Activated T-helper 2 cell treated with anti-CD3 and anti-CD28 coated beads, Interferon-gamma antibody, Interleukin-2, Interleukin-4, amounts not matched to agents 10 μg/mL and 5 μg/mL and 100 μg/mL, durations not matched to agents 14 hours and 24 hours and 36 hours (primary cell): ENCODE data around the gene NIPAL3. TPM values are rescaled to one million over a fixed set of nuclear protein-coding genes. Genes with fewer than 3 reads are reported as not detected.
"Not testable (repeated sequence)": the region's sequence is repeated elsewhere in the genome, so short reads cannot be mapped to it uniquely, and the experiment has no call there.

ENCODE experiments used
- DNase-seq: peaks from one replicate; pipeline ENCODE4 v3.0.0; 2021; ENCODE audit warnings: low spot score
- H3K27ac Mint-ChIP-seq: one replicate; pipeline ENCODE4 v1.8.0; 2021; ENCODE audit warnings: mixed read lengths
- H3K27me3 Mint-ChIP-seq: one replicate; pipeline ENCODE4 v1.8.0; 2021; ENCODE audit warnings: low read depth, mixed read lengths
- H3K36me3 Mint-ChIP-seq: one replicate; pipeline ENCODE4 v1.8.0; 2021; ENCODE audit warnings: low read depth, mixed read lengths
- H3K4me1 Mint-ChIP-seq: one replicate; pipeline ENCODE4 v1.8.0; 2021; ENCODE audit warnings: low read depth, mixed read lengths
- H3K4me3 Mint-ChIP-seq: one replicate; pipeline ENCODE4 v1.8.0; 2021; ENCODE audit warnings: low read depth, mild to moderate bottlenecking, moderate library complexity, mixed read lengths
- H3K9me3 Mint-ChIP-seq: one replicate; pipeline ENCODE4 v1.8.0; 2021; ENCODE audit warnings: mixed read lengths
- intact Hi-C: fragments of 100-400 bp; cut with micrococcal nuclease; formaldehyde crosslinking; loops from one replicate; pipeline ENCODE4 v1.15.1; 2023
- total RNA-seq: library from RNA; stranded (reverse); gene quantifications from 2 replicates; pipeline ENCODE4 v1.2.3, GENCODE V29; 2022

The NIPAL3 gene
- total RNA-seq, 1 donor from 2014 or later, result 24.6 TPM

- Mint-ChIP-seq H3K4me3 (no peak overlapping the region), H3K27ac (no peak overlapping the region), H3K9me3 (no peaks in the 10 kb centered on the region), H3K27me3 (no peaks in the 10 kb centered on the region), H3K36me3 (peaks cover 11% of the 10 kb centered on the region), H3K4me1 (peaks cover 4% of the 10 kb centered on the region)
- intact Hi-C loops, result no loop called here
- DNase-seq, result no peak
These were observed 22.9 kb downstream of the NIPAL3 start for GRCh38 chr1:24438423-24438901.

GRCh38 chr1:24440436-24440835 lies 24.8 kb downstream of the NIPAL3 start:
- intact Hi-C loops, result no loop called here
- peaks cover 11% of the 10 kb centered on the region for H3K36me3 Mint-ChIP-seq
- H3K27ac Mint-ChIP-seq, result no peak overlapping the region
- peaks cover 2% of the 10 kb centered on the region for H3K4me1 Mint-ChIP-seq
- no peaks in the 10 kb centered on the region for H3K27me3 Mint-ChIP-seq
- H3K4me3 Mint-ChIP-seq, result no peak overlapping the region
- no peak for DNase-seq
- no peaks in the 10 kb centered on the region for H3K9me3 Mint-ChIP-seq

- H3K27me3 Mint-ChIP-seq, result no peaks in the 10 kb centered on the region
- no peak for DNase-seq
- no peak overlapping the region for H3K27ac Mint-ChIP-seq
- H3K4me1 Mint-ChIP-seq, result no peaks in the 10 kb centered on the region
- peaks cover 22% of the 10 kb centered on the region for H3K36me3 Mint-ChIP-seq
- intact Hi-C loops, result no loop called here
- H3K9me3 Mint-ChIP-seq, result no peaks in the 10 kb centered on the region
- H3K4me3 Mint-ChIP-seq, result no peak overlapping the region
These were observed 25.9 kb downstream of the NIPAL3 start for GRCh38 chr1:24441480-24441879.

GRCh38 chr1:24441996-24442668 lies 26.5 kb downstream of the NIPAL3 start:
- Mint-ChIP-seq H3K9me3 (no peaks in the 10 kb centered on the region), H3K27ac (no peak overlapping the region), H3K4me1 (no peaks in the 10 kb centered on the region), H3K27me3 (no peaks in the 10 kb centered on the region), H3K4me3 (no peak overlapping the region), H3K36me3 (peaks cover 28% of the 10 kb centered on the region)
- no peak for DNase-seq
- intact Hi-C loops, result no loop called here

- no peak for DNase-seq
- H3K9me3 Mint-ChIP-seq, result no peaks in the 10 kb centered on the region
- intact Hi-C loops, result no loop called here
These were observed 27.2 kb downstream of the NIPAL3 start for GRCh38 chr1:24442764-24443163.

GRCh38 chr1:24443241-24443656 lies 27.6 kb downstream of the NIPAL3 start:
- intact Hi-C loops, result no loop called here
- H3K27me3 Mint-ChIP-seq, result no peaks in the 10 kb centered on the region
- H3K4me1 Mint-ChIP-seq, result no peaks in the 10 kb centered on the region
- H3K9me3 Mint-ChIP-seq, result no peaks in the 10 kb centered on the region
- peaks cover 35% of the 10 kb centered on the region for H3K36me3 Mint-ChIP-seq
- no peak overlapping the region for H3K27ac Mint-ChIP-seq
- DNase-seq, result no peak
- no peak overlapping the region for H3K4me3 Mint-ChIP-seq

More at GRCh38 chr1:24442764-24443163, 27.2 kb downstream of the NIPAL3 start:
- Mint-ChIP-seq H3K36me3 (peaks cover 35% of the 10 kb centered on the region), H3K27ac (no peak overlapping the region), H3K4me3 (no peak overlapping the region), H3K4me1 (no peaks in the 10 kb centered on the region), H3K27me3 (no peaks in the 10 kb centered on the region)

- H3K36me3 Mint-ChIP-seq, result peaks cover 50% of the 10 kb centered on the region
- H3K27ac Mint-ChIP-seq, DNase-seq, H3K4me3 Mint-ChIP-seq, H3K27me3 Mint-ChIP-seq, H3K9me3 Mint-ChIP-seq, H3K4me1 Mint-ChIP-seq, intact Hi-C loops: not testable (repeated sequence)
These were observed 30.8 kb downstream of the NIPAL3 start for GRCh38 chr1:24446446-24446845.

- DNase-seq, result no peak
- H3K36me3 Mint-ChIP-seq, result peaks cover 72% of the 10 kb centered on the region
- no peak overlapping the region for H3K4me3 Mint-ChIP-seq
- H3K27ac Mint-ChIP-seq, result no peak overlapping the region
- H3K27me3 Mint-ChIP-seq, result no peaks in the 10 kb centered on the region
- H3K9me3 Mint-ChIP-seq, result no peaks in the 10 kb centered on the region
- no peaks in the 10 kb centered on the region for H3K4me1 Mint-ChIP-seq
- intact Hi-C loops, result no loop called here
These were observed 34.7 kb downstream of the NIPAL3 start for GRCh38 chr1:24450316-24450715.

GRCh38 chr1:24450857-24451397 lies 35.3 kb downstream of the NIPAL3 start:
- Mint-ChIP-seq H3K4me3 (no peak overlapping the region), H3K4me1 (no peaks in the 10 kb centered on the region), H3K36me3 (peaks cover 67% of the 10 kb centered on the region), H3K27ac (no peak overlapping the region), H3K9me3 (no peaks in the 10 kb centered on the region), H3K27me3 (no peaks in the 10 kb centered on the region)
- no peak for DNase-seq
- intact Hi-C loops, result no loop called here

GRCh38 chr1:24451746-24452145 lies 36.1 kb downstream of the NIPAL3 start:
- intact Hi-C loops, result no loop called here
- H3K4me3 Mint-ChIP-seq, result no peak overlapping the region
- DNase-seq, result no peak
- H3K36me3 Mint-ChIP-seq, result peaks cover 64% of the 10 kb centered on the region
- no peaks in the 10 kb centered on the region for H3K4me1 Mint-ChIP-seq
- no peak overlapping the region for H3K27ac Mint-ChIP-seq
- H3K9me3 Mint-ChIP-seq, result no peaks in the 10 kb centered on the region
- no peaks in the 10 kb centered on the region for H3K27me3 Mint-ChIP-seq

GRCh38 chr1:24452922-24453485 lies 37.4 kb downstream of the NIPAL3 start:
- no peak for DNase-seq
- intact Hi-C loops, result no loop called here
- Mint-ChIP-seq H3K4me3 (no peak overlapping the region), H3K4me1 (no peaks in the 10 kb centered on the region), H3K36me3 (peaks cover 65% of the 10 kb centered on the region), H3K27me3 (no peaks in the 10 kb centered on the region), H3K9me3 (no peaks in the 10 kb centered on the region), H3K27ac (no peak overlapping the region)

GRCh38 chr1:24454673-24455072 lies 39.1 kb downstream of the NIPAL3 start:
- H3K36me3 Mint-ChIP-seq, result peaks cover 75% of the 10 kb centered on the region
- no peaks in the 10 kb centered on the region for H3K27me3 Mint-ChIP-seq
- H3K4me3 Mint-ChIP-seq, result no peak overlapping the region
- H3K27ac Mint-ChIP-seq, result no peak overlapping the region
- H3K9me3 Mint-ChIP-seq, result no peaks in the 10 kb centered on the region
- intact Hi-C loops, result no loop called here
- H3K4me1 Mint-ChIP-seq, result no peaks in the 10 kb centered on the region
- no peak for DNase-seq

GRCh38 chr1:24455272-24455671 lies 39.7 kb downstream of the NIPAL3 start:
- Mint-ChIP-seq H3K27me3 (no peaks in the 10 kb centered on the region), H3K36me3 (peaks cover 76% of the 10 kb centered on the region), H3K4me3 (no peak overlapping the region), H3K4me1 (peaks cover 3% of the 10 kb centered on the region), H3K27ac (no peak overlapping the region), H3K9me3 (peaks cover 3% of the 10 kb centered on the region)
- intact Hi-C loops, result no loop called here
- DNase-seq, result no peak
